ENCODE data around the gene PGAP1. TPM values are rescaled to one million over a fixed set of nuclear protein-coding genes. Genes with fewer than 3 reads are reported as not detected.

PGAP1 gene
- total RNA-seq, 1 experiment from 2014 or later, result 21.0 TPM

- Histone ChIP-seq H3K79me2 (ENCODE audit: insufficient read depth, low read length) (no peaks in the 10 kb centered on the region), H3K9ac (ENCODE audit: extremely low read depth, insufficient read length, low read length) (no peak overlapping the region), H4K91ac (ENCODE audit: insufficient read length, low read depth, low read length) (no peak overlapping the region), H4K5ac (ENCODE audit: insufficient read length, low read depth, low read length) (no peak overlapping the region), H2BK12ac (ENCODE audit: insufficient read length, low read depth, low read length) (no peak overlapping the region), H4K8ac (replicated peaks; ENCODE audit: insufficient read length, low read depth, low read length) (no peak overlapping the region), H3T11ph (ENCODE audit: low read length) (no peak overlapping the region), H3K4me1 (ENCODE audit: insufficient read depth, low read length) (no peaks in the 10 kb centered on the region), H3K23ac (ENCODE audit: insufficient read length, low read depth, low read length) (no peak overlapping the region), H2BK5ac (ENCODE audit: insufficient read length, low read length) (no peak overlapping the region), H3K4me2 (ENCODE audit: insufficient read depth, insufficient read length, low read length) (no peak overlapping the region), H2BK15ac (ENCODE audit: low read depth, low read length) (no peak overlapping the region), H3K14ac (ENCODE audit: insufficient read depth, low read length) (no peak overlapping the region), H3K9me3 (ENCODE audit: control insufficient read depth, low read depth, low read length) (no peaks in the 10 kb centered on the region), H3K23me2 (ENCODE audit: insufficient read length, low read depth, low read length, poor library complexity, severe bottlenecking) (no peaks in the 10 kb centered on the region), H2AFZ (ENCODE audit: low read length) (no peak overlapping the region), H2AK5ac (ENCODE audit: insufficient read length, low read length) (no peak overlapping the region), H3K27me3 (ENCODE audit: insufficient read depth, low read length) (no peaks in the 10 kb centered on the region), H3K79me1 (ENCODE audit: insufficient read depth, low read depth, low read length, poor library complexity, severe bottlenecking) (no peaks in the 10 kb centered on the region), H3K18ac (ENCODE audit: insufficient read length, low read depth, low read length) (no peak overlapping the region), H2BK20ac (ENCODE audit: low read depth, low read length, poor library complexity, severe bottlenecking) (no peak overlapping the region), H3K27ac (ENCODE audit: insufficient read length, low read depth, low read length) (no peak overlapping the region), H3K4ac (ENCODE audit: low read depth, low read length) (no peak overlapping the region), H4K20me1 (ENCODE audit: control insufficient read depth, insufficient read depth, insufficient read length) (no peaks in the 10 kb centered on the region), H2BK120ac (ENCODE audit: low read depth, low read length, poor library complexity, severe bottlenecking) (no peak overlapping the region), H3K56ac (ENCODE audit: insufficient read length, low read depth, low read length) (no peak overlapping the region)
- Mint-ChIP-seq H3K27me3 (ENCODE audit: low read depth) (no peaks in the 10 kb centered on the region), H3K36me3 (ENCODE audit: insufficient read depth in 1 of 3, low read depth in 3 of 3) (peaks cover 5 to 24% (median 24%) of the 10 kb centered on the region in 3 experiments; a peak in 5 of 7 replicates), H3K4me1 (no peaks in the 10 kb centered on the region), H3K4me3 (no peak overlapping the region), H3K27ac (no peak overlapping the region), H3K9me3 (no peaks in the 10 kb centered on the region)
- DNase-seq, result no peak
- no CpG with 5 or more reads among the region's 1 CpG for WGBS (ENCODE audit: extremely low coverage, insufficient read length, low lambda C conversion rate)
- no peak for TF ChIP-seq CTCF (conservative IDR thresholded peaks at IDR 0.05)
Measured at GRCh38 chr2:196873511-196873910, 53.0 kb downstream of the PGAP1 start.
